WTC11 (cell line): ENCODE measurements around the gene ISY1.

ENCODE experiments used
- IRF1 ChIP-seq: sonication (generic); formaldehyde crosslinking; IDR thresholded peaks from 2 replicates; pipeline ENCODE4 v1.8.0; 2023; ENCODE audit warnings: missing genetic modification reagents
- NR2C2 ChIP-seq: sonication (generic); formaldehyde crosslinking; IDR thresholded peaks from 2 replicates; pipeline ENCODE4 v1.8.0; 2022; ENCODE audit warnings: mild to moderate bottlenecking, missing genetic modification reagents
- SMAD4 ChIP-seq: sonication (generic); formaldehyde crosslinking; IDR thresholded peaks from 2 replicates; pipeline ENCODE4 v1.8.0; 2022; ENCODE audit warnings: mild to moderate bottlenecking, missing genetic modification reagents
- SP1 ChIP-seq: sonication (generic); formaldehyde crosslinking; conservative IDR thresholded peaks from 2 replicates; pipeline ENCODE4 v1.8.1; 2022; ENCODE audit warnings: missing genetic modification reagents
- TEAD4 ChIP-seq: sonication (generic); formaldehyde crosslinking; IDR thresholded peaks from 2 replicates; pipeline ENCODE4 v1.8.0; 2022; ENCODE audit warnings: mild to moderate bottlenecking, missing genetic modification reagents
- USF1 ChIP-seq: sonication (generic); formaldehyde crosslinking; IDR thresholded peaks from 2 replicates; pipeline ENCODE4 v1.8.0; 2022; ENCODE audit warnings: mild to moderate bottlenecking, missing genetic modification reagents
- ZNF121 ChIP-seq: sonication (generic); formaldehyde crosslinking; IDR thresholded peaks from 2 replicates; pipeline ENCODE4 v1.8.0; 2023; ENCODE audit warnings: missing genetic modification reagents
- ZNF425 ChIP-seq: fragments of 250-450 bp; sonication (Bioruptor Pico); conservative IDR thresholded peaks from 2 replicates; pipeline ENCODE4 v1.9.0; 2021; ENCODE audit warnings: mild to moderate bottlenecking
- TF ChIP-seq, protein P1 (sequence below): fragments of 200-600 bp; IDR thresholded peaks from 2 replicates; pipeline ENCODE4 v1.8.0; 2022; ENCODE audit warnings: antibody characterized with exemption
- TF ChIP-seq, protein P2 (sequence below): sonication (generic); formaldehyde crosslinking; IDR thresholded peaks from 2 replicates; pipeline ENCODE4 v1.8.1; 2023; ENCODE audit warnings: mild to moderate bottlenecking, missing genetic modification reagents, moderate library complexity
- TF ChIP-seq, protein P3 (sequence below): sonication (generic); formaldehyde crosslinking; IDR thresholded peaks from 2 replicates; pipeline ENCODE4 v1.8.0; 2022; ENCODE audit warnings: mild to moderate bottlenecking, missing genetic modification reagents

DNA sequence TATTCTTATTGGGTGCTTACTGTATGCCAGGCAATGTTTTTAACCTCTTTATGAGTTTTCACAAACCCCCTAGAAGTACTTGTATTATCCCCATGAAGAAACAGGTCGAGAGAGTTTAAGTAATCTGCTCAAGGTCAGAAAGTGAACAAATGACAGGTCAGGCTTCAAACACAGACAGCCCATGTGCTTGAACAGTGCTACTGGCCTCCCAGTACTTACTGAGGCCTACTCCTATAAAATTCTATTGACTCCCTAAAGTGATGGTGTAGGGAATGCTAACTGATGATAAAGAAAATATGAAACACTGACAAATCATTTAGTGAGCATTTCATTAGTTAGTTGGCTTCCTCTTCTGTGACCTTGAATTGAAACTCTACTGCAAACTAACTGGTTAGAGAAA, 27.0 kb upstream of the ISY1 start:
- TF ChIP-seq, protein P1, sequence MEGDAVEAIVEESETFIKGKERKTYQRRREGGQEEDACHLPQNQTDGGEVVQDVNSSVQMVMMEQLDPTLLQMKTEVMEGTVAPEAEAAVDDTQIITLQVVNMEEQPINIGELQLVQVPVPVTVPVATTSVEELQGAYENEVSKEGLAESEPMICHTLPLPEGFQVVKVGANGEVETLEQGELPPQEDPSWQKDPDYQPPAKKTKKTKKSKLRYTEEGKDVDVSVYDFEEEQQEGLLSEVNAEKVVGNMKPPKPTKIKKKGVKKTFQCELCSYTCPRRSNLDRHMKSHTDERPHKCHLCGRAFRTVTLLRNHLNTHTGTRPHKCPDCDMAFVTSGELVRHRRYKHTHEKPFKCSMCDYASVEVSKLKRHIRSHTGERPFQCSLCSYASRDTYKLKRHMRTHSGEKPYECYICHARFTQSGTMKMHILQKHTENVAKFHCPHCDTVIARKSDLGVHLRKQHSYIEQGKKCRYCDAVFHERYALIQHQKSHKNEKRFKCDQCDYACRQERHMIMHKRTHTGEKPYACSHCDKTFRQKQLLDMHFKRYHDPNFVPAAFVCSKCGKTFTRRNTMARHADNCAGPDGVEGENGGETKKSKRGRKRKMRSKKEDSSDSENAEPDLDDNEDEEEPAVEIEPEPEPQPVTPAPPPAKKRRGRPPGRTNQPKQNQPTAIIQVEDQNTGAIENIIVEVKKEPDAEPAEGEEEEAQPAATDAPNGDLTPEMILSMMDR: no peak
- TF ChIP-seq USF1 (no peak), ZNF121 (CRISPR knock-in tag) (no peak), TEAD4 (CRISPR knock-in tag) (no peak), ZNF425 (CRISPR knock-in tag) (no peak), SP1 (CRISPR knock-in tag) (no peak), NR2C2 (no peak), SMAD4 (CRISPR knock-in tag) (no peak), IRF1 (CRISPR knock-in tag) (no peak)
- TF ChIP-seq, protein P2, sequence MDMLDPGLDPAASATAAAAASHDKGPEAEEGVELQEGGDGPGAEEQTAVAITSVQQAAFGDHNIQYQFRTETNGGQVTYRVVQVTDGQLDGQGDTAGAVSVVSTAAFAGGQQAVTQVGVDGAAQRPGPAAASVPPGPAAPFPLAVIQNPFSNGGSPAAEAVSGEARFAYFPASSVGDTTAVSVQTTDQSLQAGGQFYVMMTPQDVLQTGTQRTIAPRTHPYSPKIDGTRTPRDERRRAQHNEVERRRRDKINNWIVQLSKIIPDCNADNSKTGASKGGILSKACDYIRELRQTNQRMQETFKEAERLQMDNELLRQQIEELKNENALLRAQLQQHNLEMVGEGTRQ (CRISPR knock-in tag): no peak
- TF ChIP-seq, protein P3, sequence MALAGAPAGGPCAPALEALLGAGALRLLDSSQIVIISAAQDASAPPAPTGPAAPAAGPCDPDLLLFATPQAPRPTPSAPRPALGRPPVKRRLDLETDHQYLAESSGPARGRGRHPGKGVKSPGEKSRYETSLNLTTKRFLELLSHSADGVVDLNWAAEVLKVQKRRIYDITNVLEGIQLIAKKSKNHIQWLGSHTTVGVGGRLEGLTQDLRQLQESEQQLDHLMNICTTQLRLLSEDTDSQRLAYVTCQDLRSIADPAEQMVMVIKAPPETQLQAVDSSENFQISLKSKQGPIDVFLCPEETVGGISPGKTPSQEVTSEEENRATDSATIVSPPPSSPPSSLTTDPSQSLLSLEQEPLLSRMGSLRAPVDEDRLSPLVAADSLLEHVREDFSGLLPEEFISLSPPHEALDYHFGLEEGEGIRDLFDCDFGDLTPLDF (CRISPR knock-in tag): no peak
